Left ventricle myocardium superior (tissue), 1 donor: ENCODE results near the gene ARMC9. TPM values are rescaled to one million over a fixed set of nuclear protein-coding genes. Genes with fewer than 3 reads are reported as not detected.
"Not testable (repeated sequence)": the region's sequence is repeated elsewhere in the genome, so short reads cannot be mapped to it uniquely, and the experiment has no call there.

Experiments
- ATAC-seq: fragments of 200-7000 bp; cut with Tn5 transposase; one replicate; pipeline ENCODE4 v1.9.1; 2020; ENCODE audit warnings: mild to moderate bottlenecking, moderate library complexity
- DNase-seq: peaks from one replicate; pipeline ENCODE4 v3.0.0-alpha.2; 2020
- intact Hi-C: fragments of 100-400 bp; cut with micrococcal nuclease; formaldehyde crosslinking; loops from one replicate; pipeline ENCODE4 v1.11.0; 2022
- total RNA-seq: library from RNA; stranded (reverse); fragmentation: NEBNext Ultra II Directional; extraction: Animal tissue kit (Norgen Biotek cat#: 25700); gene quantifications from one replicate; pipeline ENCODE4 v1.2.1, GENCODE V29; 2021
- donor health status: DM: no; HTN: yes; CAD: no; lungs with severe emphysema.

ARMC9 gene
- total RNA-seq, 1 donor from 2014 or later = 2.3 TPM

- peak; percentile 11 for DNase-seq
- intact Hi-C loops = no loop called here
- ATAC-seq = no peak
Observed at GRCh38 chr2:231397011-231397927, 198.8 kb downstream of the ARMC9 start.

DNA sequence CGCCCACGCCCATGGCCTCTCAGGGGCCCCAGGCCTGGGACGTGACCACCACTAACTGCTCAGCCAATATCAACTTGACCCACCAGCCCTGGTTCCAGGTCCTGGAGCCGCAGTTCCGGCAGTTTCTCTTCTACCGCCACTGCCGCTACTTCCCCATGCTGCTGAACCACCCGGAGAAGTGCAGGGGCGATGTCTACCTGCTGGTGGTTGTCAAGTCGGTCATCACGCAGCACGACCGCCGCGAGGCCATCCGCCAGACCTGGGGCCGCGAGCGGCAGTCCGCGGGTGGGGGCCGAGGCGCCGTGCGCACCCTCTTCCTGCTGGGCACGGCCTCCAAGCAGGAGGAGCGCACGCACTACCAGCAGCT is 199.5 kb downstream of the ARMC9 start:
- no peak for DNase-seq
- no peak for ATAC-seq
- intact Hi-C loops = no loop called here

DNA sequence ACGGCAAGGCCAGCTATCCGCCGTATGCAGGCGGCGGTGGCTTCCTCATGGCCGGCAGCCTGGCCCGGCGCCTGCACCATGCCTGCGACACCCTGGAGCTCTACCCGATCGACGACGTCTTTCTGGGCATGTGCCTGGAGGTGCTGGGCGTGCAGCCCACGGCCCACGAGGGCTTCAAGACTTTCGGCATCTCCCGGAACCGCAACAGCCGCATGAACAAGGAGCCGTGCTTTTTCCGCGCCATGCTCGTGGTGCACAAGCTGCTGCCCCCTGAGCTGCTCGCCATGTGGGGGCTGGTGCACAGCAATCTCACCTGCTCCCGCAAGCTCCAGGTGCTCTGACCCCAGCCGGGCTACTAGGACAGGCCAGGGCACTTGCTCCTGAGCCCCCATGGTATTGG is 200.2 kb downstream of the ARMC9 start:
- intact Hi-C loops = no loop called here
- no peak for DNase-seq
- no peak for ATAC-seq

DNA sequence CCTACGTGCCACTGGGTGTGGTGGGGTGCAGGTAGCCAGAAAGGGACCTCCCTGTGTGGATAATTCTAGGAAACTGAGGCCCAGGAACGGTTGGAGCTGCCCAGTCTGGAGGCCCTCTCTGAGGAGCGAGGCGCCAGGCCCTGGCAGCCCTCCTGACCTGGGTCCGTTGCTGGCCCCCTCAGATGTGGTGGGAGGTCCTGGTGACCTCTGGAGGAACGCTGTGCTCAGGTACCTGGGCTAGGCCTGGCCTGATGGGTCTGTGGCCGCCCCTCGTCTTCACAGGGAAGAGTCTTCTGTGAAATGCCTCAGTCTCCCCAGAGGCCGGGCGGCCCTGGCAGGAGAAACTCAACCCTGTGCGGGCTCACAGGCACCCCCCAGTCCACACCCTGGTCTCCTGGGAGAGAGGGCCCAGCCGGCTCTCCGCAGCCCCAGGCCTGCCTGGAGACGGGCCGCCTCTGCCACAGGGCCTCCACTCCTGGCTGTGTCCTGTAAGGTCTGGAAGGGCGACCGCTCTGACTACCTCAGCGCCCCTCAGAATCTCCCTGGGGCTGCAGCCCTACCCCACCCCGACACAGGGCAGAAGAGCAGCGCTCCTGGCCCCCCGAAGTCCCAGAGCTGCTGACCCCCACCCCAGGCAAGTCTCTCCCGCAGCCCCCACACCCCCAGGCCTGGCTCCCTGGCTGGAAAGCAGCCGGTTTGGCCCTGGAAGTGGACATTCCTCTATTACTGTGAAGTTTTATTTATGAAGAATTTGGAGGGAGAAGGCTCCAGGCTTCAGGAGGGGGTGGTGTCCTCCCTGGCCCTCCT is 200.8 kb downstream of the ARMC9 start:
- no peak for DNase-seq
- intact Hi-C loops = no loop called here
- no peak for ATAC-seq

DNA sequence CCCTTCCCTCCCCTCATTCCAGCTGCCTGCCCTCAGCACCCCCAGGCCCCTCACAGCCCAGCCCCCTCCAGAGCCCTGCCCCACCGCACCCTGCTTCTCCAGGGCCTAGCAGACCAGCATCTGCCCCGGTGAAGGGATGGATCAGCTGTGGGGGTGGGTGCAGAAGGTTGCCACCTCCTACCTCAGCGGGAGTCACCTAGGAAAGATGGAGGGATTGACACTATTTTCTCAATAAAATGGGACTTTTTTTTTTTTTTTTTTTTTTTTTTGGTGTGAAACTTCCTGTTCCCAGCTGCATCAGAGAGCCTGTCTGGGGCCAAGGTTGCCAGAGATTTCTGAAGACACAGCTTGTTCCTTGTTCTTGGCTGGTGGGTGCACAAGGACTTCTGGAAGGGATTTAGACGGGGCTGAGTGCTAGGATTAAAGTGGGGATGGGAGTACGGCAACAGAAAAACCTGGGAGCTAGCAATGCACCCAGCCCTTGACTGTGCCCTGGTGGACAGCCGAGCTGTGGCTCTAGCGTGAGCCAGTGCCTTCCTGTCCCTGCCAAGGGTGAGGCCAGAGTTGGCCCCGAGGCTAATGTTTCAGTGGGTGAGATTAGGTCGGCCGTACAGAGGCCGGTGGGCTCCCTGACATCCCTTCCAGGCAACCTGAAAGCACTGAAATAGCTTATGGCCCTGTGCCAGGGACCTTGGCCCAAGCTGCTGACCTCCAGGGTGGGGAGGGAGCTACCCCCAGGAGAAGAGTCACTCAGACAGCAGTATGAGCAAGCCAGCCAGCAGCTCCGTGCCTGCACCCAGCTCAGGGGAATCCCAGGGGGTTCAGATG is 201.6 kb downstream of the ARMC9 start:
- peak; percentile 76 for DNase-seq
- intact Hi-C loops = no loop called here
- ATAC-seq = peak; percentile 91

DNA sequence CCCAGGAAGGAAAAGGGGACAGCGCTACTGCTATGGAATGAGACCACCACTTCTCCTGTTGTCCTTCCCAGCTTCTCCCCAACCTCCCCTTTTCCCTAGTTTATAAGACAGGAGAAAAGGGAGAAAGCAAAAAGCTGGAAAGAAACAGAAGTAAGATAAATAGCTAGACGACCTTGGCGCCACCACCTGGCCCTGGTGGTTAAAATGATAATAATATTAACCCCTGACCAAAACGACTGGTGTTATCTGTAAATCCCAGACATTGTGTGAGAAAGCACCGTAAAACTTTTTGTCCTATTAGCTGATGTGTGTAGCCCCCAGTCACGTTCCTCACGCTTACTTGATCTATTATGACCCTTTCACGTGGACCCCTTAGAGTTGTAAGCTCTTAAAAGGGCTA is 202.2 kb downstream of the ARMC9 start:
- DNase-seq, intact Hi-C loops: not testable (repeated sequence)
- peak; percentile 15 for ATAC-seq

DNA sequence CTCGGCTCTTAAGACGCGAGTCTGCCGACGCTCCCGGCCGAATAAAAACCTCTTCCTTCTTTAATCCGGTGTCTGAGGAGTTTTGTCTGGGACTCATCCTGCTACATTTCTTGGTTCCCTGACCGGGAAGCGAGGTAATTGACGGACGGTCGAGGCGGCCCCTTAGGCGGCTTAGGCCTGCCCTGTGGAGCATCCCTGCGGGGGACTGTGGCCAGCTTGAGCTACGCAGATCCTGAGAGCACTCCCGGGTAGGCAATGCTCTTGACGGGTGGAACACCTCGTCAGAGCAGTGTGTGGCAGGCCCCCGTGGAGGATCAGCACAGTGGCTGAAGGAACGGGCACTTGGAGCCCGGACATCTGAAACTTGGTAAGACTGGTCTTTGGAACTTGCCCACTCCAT is 202.7 kb downstream of the ARMC9 start:
- intact Hi-C loops = not testable (repeated sequence)

GRCh38 chr2:231403421-231404182 is 205.2 kb downstream of the ARMC9 start:
- intact Hi-C loops, ATAC-seq: not testable (repeated sequence)
- peak; percentile 2 for DNase-seq

More for the DNA sequence above, 202.7 kb downstream of the ARMC9 start:
- ATAC-seq = not testable (repeated sequence)
- DNase-seq = peak; percentile 17

- ATAC-seq, intact Hi-C loops, DNase-seq: not testable (repeated sequence)
Observed at GRCh38 chr2:231404183-231404578, 205.8 kb downstream of the ARMC9 start.

DNA sequence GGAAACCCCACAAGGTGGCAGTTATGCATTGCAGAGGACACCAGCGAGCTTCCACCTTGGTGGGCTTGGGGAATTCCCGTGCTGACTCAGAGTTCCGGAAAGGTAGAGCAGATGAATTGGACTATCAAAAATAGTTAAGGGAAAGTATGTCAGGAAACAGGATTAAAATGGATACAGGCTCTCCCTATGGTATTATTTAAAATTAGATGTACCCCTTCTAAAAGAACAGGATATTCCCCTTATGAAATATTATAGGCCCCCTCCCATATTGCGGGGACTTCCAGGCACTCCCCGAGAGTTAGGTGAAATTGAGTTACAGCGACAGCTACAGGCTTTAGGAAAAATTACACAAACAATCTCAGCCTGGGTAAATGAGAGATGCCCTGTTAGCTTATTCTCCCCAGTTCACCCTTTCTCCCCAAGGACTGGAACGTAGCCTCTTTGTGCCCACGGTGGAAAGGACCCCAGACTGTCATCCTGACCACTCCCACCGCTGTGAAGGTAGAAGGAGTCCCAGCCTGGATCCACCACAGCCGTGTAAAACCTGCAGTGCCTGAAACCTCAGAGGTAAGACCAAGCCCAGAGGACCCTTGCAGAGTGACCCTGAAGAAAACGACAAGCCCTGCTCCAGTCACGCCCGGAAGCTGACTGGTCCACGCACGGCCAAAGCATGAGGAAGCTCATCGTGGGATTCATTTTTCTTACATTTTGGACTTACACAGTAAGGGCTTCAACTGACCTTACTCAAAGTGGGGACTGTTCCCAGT is 207.4 kb downstream of the ARMC9 start:
- DNase-seq, intact Hi-C loops, ATAC-seq: not testable (repeated sequence)

DNA sequence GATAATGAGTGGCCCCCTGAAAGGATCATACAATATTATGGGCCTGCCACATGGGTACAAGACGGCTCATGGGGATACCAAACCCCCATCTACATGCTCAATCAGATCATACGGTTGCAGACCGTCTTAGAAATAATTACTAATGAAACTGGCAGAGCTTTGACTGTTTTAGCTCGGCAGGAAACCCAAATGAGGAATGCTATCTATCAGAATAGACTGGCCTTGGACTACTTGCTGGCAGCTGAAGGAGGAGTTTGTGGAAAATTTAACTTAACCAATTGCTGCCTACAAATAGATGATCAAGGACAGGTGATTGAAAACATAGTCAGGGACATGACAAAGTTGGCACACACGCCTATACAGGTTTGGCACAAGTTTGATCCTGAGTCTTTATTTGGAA is 209.3 kb downstream of the ARMC9 start:
- DNase-seq, intact Hi-C loops, ATAC-seq: not testable (repeated sequence)

DNA sequence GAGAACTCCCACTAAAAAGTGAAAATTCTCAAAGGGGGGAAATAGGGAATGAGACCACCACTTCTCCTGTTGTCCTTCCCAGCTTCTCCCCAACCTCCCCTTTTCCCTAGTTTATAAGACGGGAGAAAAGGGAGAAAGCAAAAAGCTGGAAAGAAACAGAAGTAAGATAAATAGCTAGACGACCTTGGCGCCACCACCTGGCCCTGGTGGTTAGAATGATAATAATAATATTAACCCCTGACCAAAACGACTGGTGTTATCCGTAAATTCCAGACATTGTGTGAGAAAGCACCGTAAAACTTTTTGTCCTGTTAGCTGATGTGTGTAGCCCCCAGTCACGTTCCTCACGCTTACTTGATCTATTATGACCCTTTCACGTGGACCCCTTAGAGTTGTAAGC is 209.9 kb downstream of the ARMC9 start:
- ATAC-seq, intact Hi-C loops, DNase-seq: not testable (repeated sequence)

DNA sequence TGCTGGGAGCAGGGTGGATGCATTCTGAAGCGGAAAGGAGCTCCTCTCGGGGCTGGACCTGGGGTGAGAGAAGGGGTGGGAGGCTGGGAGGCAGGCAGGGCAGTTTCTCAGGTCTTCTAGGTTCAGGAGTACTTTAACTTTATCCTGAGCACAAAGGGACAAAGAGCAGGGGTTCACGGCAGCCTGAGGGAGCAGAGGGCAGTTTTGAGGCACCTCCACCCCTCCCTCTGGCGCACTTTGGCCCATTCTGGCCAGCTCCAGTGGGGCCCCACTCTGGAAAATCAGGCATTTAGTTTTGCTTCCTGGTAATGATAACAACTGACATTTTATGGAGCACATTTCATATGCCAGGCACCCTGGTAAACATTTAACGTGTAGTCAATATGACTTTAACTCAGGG is 211.3 kb downstream of the ARMC9 start:
- no peak for ATAC-seq
- no peak for DNase-seq
- intact Hi-C loops = loop anchor here (5.0 kb wide), 1 partner anchor 182 kb away; no protein-coding TSS in a partner anchor

DNA sequence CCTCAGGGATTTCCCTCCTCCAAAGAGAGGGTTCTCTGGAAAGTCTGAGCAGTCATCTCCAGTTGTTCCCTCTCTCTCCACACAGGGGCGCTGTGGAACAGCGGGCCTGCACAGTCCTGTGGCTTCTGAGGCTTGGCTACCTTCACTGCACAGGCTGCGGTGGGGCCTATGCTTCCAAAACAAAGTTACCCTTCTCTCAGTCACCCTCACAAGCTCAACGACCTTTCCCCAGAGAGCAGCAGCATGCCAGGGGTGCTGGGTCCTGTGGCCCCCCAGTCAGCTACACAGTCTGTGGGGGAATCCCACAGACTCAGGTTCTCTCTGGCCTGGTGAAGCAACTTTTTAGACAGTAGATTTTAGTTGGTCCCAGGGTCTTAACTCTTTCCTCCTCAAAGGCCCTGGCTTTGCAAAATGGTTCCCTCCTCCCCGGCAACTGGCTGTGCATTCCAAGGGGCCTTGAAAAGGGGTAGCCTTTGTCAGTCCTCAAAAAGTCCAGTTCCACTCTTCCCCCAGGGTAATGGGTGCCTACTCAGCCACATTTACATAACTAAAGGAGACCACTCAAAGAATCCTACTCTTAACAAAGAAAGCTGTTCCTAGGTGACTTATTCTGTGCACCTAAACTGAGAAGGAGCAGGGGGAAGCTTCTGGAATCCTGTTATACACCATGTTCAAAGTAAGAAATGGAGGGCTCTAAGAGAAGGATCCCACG is 212.0 kb downstream of the ARMC9 start:
- intact Hi-C loops = loop anchor here (5.0 kb wide), 1 partner anchor 183 kb away; no protein-coding TSS in a partner anchor
- no peak for ATAC-seq
- no peak for DNase-seq

DNA sequence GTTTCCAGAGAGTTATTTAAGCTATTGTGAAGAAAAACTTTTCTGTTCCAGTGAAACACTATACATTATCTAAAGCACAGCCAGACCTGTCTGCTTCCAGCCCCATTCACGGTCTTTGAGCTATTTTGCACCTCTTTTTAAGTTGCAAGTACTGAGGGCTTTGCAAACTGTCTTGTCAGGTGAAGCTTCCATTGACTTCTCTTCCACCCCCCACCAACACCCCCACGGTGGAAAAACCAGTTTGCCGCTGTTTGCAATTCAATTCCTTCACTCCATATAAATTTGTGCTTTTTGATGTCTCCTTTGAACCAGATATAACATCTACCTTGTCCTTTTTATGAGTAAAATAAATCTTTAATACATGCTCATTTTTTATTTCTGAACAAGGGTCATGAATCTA is 212.8 kb downstream of the ARMC9 start:
- intact Hi-C loops = loop anchor here (5.0 kb wide), 1 partner anchor 184 kb away; no protein-coding TSS in a partner anchor
- DNase-seq = no peak
- no peak for ATAC-seq

DNA sequence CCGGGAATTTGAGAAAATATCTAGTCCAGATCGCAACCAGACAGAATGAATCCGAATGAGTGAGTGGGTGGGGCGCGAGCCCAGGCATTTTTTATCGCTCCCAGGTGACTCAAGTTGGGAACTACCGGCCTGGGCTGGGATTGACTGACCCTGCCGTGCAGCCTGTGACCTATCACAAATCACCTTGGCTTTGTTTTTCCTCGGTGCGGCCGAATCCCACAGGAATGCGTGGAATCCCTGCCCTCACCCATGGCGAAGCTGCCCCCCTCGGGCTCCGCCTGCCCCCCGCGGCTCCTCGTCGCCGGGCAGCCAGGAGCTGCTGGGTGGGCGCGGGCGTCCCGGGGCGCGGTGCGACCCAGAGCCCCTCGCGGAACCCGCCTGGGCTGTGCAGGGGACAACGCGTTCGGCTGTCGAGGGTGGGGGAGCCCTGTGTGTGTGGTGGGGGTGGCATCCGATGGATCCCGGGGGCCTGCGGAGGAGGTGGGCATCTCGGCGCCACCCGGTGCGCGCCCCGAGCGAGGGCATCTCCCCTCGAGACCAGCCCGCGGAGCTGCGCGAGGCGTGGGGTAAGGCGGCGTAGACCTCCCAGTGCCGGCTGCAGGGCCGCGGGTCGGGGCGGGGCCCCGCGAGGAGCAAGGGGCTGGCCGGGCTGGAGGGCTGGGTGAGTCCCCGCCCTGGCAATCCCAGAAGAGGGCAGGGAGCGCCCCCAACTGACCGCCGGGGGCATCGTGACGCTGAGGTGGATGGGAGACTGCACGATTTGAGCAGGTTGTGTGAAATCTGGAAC is 213.6 kb downstream of the ARMC9 start:
- ATAC-seq (peak; percentile 99), DNase-seq (peak; percentile 91)
- intact Hi-C loops = loop anchor here (5.0 kb wide), 1 partner anchor 185 kb away; no protein-coding TSS in a partner anchor
